GM12878 (cell line): ENCODE results near the gene ZFP64. TPM values are rescaled to one million over a fixed set of nuclear protein-coding genes. Genes with fewer than 3 reads are reported as not detected.
"Not testable (repeated sequence)": the region's sequence is repeated elsewhere in the genome, so short reads cannot be mapped to it uniquely, and the experiment has no call there.

Source experiments
- ATAC-seq: fragments of 200-7000 bp; cut with Tn5 transposase; 3 replicates; pipeline ENCODE4 v1.9.1; 2020; ENCODE audit warnings: mild to moderate bottlenecking, moderate library complexity
- BruUV-seq: library from RNA; stranded (reverse); fragments of 400-500 nt; replicated peaks from 2 replicates; lab custom pipeline; 2021; lab: Mats Ljungman, UMichigan
- CTCF ChIA-PET: fragments of 300-600 bp; sonication (Branson Sonifier 250); formaldehyde crosslinking; extraction: SDS; loops from one replicate; lab custom pipeline; 2021; ENCODE audit warnings: inconsistent platforms; lab: Yijun Ruan, JAX
- POLR2A ChIA-PET: fragments of 350-600 bp; formaldehyde crosslinking; extraction: SDS; loops from one replicate; lab custom pipeline; 2021; ENCODE audit warnings: inconsistent platforms; lab: Charles Lee
- RAD21 ChIA-PET: fragments of 300-600 bp; sonication (Branson Sonifier 250); formaldehyde crosslinking; loops from one replicate; lab custom pipeline; 2023; ENCODE audit warnings: antibody characterized with exemption; ENCODE audit not compliant: unreplicated experiment; lab: Charles Lee
- SMC1A ChIA-PET: fragments of 300-600 bp; sonication (Branson Sonifier 250); formaldehyde crosslinking; loops from one replicate; lab custom pipeline; 2023; ENCODE audit not compliant: unreplicated experiment, uncharacterized antibody; lab: Charles Lee
- DNase-seq: peaks from one replicate; pipeline ENCODE4 v3.0.0-alpha.2; 2011; ENCODE audit warnings: low read depth, low spot score
- FAIRE-seq: peaks from 3 replicates; lab custom pipeline; 2011; peaks lifted over from hg19 to GRCh38; lab: Jason Lieb, UNC
- H2AFZ ChIP-seq: 2 replicates; pipeline ENCODE4 v1.6.0; 2011; ENCODE audit warnings: low read depth, low read length, control low read depth; ENCODE audit not compliant: control insufficient read depth
- H3K27ac ChIP-seq: 2 replicates; pipeline ENCODE4 v1.5.1; 2011; ENCODE audit warnings: control low read depth; ENCODE audit not compliant: control insufficient read depth, insufficient read depth
- H3K27me3 ChIP-seq, 2 experiments: replicated peaks in 1 of 2; 2 replicates each; pipeline versions ENCODE4 v1.6.0 to v1.6.1; 2011; ENCODE audit warnings: low read length in 1 of 2; ENCODE audit not compliant: control insufficient read depth in 2 of 2, insufficient read depth in 2 of 2
- H3K36me3 ChIP-seq, 2 experiments: 2 replicates each; pipeline ENCODE4 v1.5.1; 2011; ENCODE audit warnings: low read length in 1 of 2; ENCODE audit not compliant: control insufficient read depth in 2 of 2, insufficient read depth in 2 of 2
- H3K4me1 ChIP-seq: 2 replicates; pipeline ENCODE4 v1.6.1; 2011; ENCODE audit warnings: mild to moderate bottlenecking, low read length, moderate library complexity, mixed read lengths; ENCODE audit not compliant: control insufficient read depth, insufficient read depth
- H3K4me2 ChIP-seq: 2 replicates; pipeline ENCODE4 v1.6.0; 2011; ENCODE audit warnings: control low read depth; ENCODE audit not compliant: control insufficient read depth, insufficient read depth
- H3K4me3 ChIP-seq: fragments of 200-600 bp; sonication (generic); 2 replicates; pipeline ENCODE4 v1.5.1; 2016
- H3K79me2 ChIP-seq: 2 replicates; pipeline ENCODE4 v1.6.0; 2011; ENCODE audit warnings: low read length; ENCODE audit not compliant: control insufficient read depth, insufficient read depth
- H3K9ac ChIP-seq: 2 replicates; pipeline ENCODE4 v1.8.0; 2011; ENCODE audit warnings: low read length, control low read depth, mixed read lengths; ENCODE audit not compliant: control insufficient read depth, insufficient read depth
- H3K9me3 ChIP-seq: replicated peaks from 3 replicates; pipeline ENCODE4 v1.5.1; 2011; ENCODE audit warnings: mild to moderate bottlenecking, low read length; ENCODE audit not compliant: control insufficient read depth, insufficient read depth
- H4K20me1 ChIP-seq: 2 replicates; pipeline ENCODE4 v1.6.0; 2011; ENCODE audit not compliant: control insufficient read depth, insufficient read depth
- ATF2 ChIP-seq: IDR thresholded peaks from 2 replicates; pipeline ENCODE4 v1.6.1; 2012; ENCODE audit warnings: low read length, inconsistent platforms
- HSF1 ChIP-seq: fragments of 150-350 bp; IDR thresholded peaks from 2 replicates; pipeline ENCODE4 v1.6.1; 2014; ENCODE audit warnings: mild to moderate bottlenecking, low read depth, low read length
- IKZF2 ChIP-seq, 2 experiments: fragments of 450-650 bp; IDR thresholded peaks; 2 replicates each; pipeline ENCODE4 v1.6.1; 2017; ENCODE audit warnings: mild to moderate bottlenecking in 2 of 2, moderate library complexity in 2 of 2
- IRF3 ChIP-seq: fragments of 450-650 bp; IDR thresholded peaks from 2 replicates; pipeline ENCODE4 v1.6.1; 2014; ENCODE audit warnings: mild to moderate bottlenecking
- NR2C2 ChIP-seq: IDR thresholded peaks from 2 replicates; pipeline ENCODE4 v1.6.1; 2011; ENCODE audit warnings: borderline replicate concordance, low read depth; ENCODE audit not compliant: control insufficient read depth, insufficient read length
- SIN3A ChIP-seq: IDR thresholded peaks from 2 replicates; pipeline ENCODE4 v1.6.1; 2012; ENCODE audit warnings: low read depth, low read length, improper control_type of control experiment
- USF2 ChIP-seq: IDR thresholded peaks from 2 replicates; pipeline ENCODE4 v1.6.1; 2011; ENCODE audit warnings: low read depth, low read length, improper control_type of control experiment, borderline replicate concordance
- WRNIP1 ChIP-seq: IDR thresholded peaks from 2 replicates; pipeline ENCODE4 v1.6.1; 2011; ENCODE audit warnings: low read depth, low read length, improper control_type of control experiment, borderline replicate concordance
- ZNF24 ChIP-seq: fragments of 450-650 bp; IDR thresholded peaks from 2 replicates; pipeline ENCODE4 v1.6.1; 2017; ENCODE audit warnings: antibody characterized with exemption, mild to moderate bottlenecking
- WGBS: methylation state at CpG from one replicate; pipeline ENCODE4 v1.1.6; 2016; ENCODE audit warnings: low lambda C conversion rate; ENCODE audit not compliant: insufficient replicate concordance, insufficient coverage; ENCODE audit errors: missing lambda C conversion rate; 5-methylcytosine and 5-hydroxymethylcytosine counted together
- in situ Hi-C: fragments of 300-500 bp; cut with MboI; formaldehyde crosslinking; loops from 9 replicates; pipeline ENCODE4 v1.14.3; 2018; ENCODE audit warnings: mixed read lengths
- intact Hi-C: fragments of 100-400 bp; cut with micrococcal nuclease; formaldehyde crosslinking; loops from one replicate; pipeline ENCODE4 v1.14.2; 2022; ENCODE audit not compliant: unreplicated experiment
- polyA plus RNA-seq, 11 experiments: library from polyadenylated mRNA; depleted of rRNA in 4 of 11; unstranded in 6 of 11; stranded (reverse) in 5 of 11; fragments of >200 nt; fragmentation: Nextera tagmentation in 4 of 11; fragmentation: Illumina TruSeq in 1 of 11; extraction: Ambion mirVana in 4 of 11; extraction: Trizol in 1 of 11; gene quantifications; 1 replicate in 1 of 11; 2 replicates in 10 of 11; pipeline versions ENCODE4 v1.2.1 to v1.2.3, GENCODE V29; 2011 to 2016; ENCODE audit warnings: inconsistent platforms in 2 of 11, missing spikeins in 2 of 11, low read depth in 1 of 11
- total RNA-seq, 4 experiments: library from RNA; depleted of rRNA in 3 of 4; stranded (reverse); fragments of >200 nt in 3 of 4; fragmentation: Illumina TruSeq in 1 of 4; extraction: Trizol in 1 of 4; gene quantifications; 2 replicates each; pipeline versions ENCODE4 v1.2.1 to v1.2.3, GENCODE V29; 2013 to 2021

ZFP64 gene
- total and polyA plus RNA-seq, 10 of the 15 experiments (the other 5 are each of a cell fraction or from before 2014, with no cell fraction given): 2.3 to 21.8 (median 11.8) TPM

- TF ChIP-seq HSF1 (no peak), WRNIP1 (no peak), IKZF2 (IDR thresholded peaks at IDR 0.05) (no peak), NR2C2 (no peak), ZNF24 (no peak), USF2 (no peak), IRF3 (no peak), ATF2 (no peak), SIN3A (no peak)
These were observed 33.3 kb upstream of the ZFP64 start (continued) for GRCh38 chr20:52224920-52225319.

- H3K9me3 ChIP-seq, H3K27me3 ChIP-seq, intact Hi-C loops, H3K36me3 ChIP-seq, SMC1A ChIA-PET, H3K4me3 ChIP-seq, H3K9ac ChIP-seq, ATAC-seq, H3K4me1 ChIP-seq, FAIRE-seq, POLR2A ChIA-PET, BruUV-seq, H3K27ac ChIP-seq, DNase-seq, H3K79me2 ChIP-seq, H3K4me2 ChIP-seq, H2AFZ ChIP-seq, in situ Hi-C loops, H4K20me1 ChIP-seq, CTCF ChIA-PET: not testable (repeated sequence)
- WGBS: 64% methylated on average over 4 of the region's 4 CpGs
- RAD21 ChIA-PET: interaction anchor here (2.1 kb wide), 1 partner anchor 93 kb away, joined by 7 read pairs; no protein-coding TSS in a partner anchor
These were observed 29.8 kb upstream of the ZFP64 start for GRCh38 chr20:52221362-52221761.

GRCh38 chr20:52220891-52221290 lies 29.3 kb upstream of the ZFP64 start:
- H3K4me3 ChIP-seq, FAIRE-seq, in situ Hi-C loops, H3K36me3 ChIP-seq, SMC1A ChIA-PET, CTCF ChIA-PET, H3K27me3 ChIP-seq, BruUV-seq, intact Hi-C loops, H3K9ac ChIP-seq, H3K4me2 ChIP-seq, H2AFZ ChIP-seq, H3K27ac ChIP-seq, H3K4me1 ChIP-seq, H4K20me1 ChIP-seq, H3K79me2 ChIP-seq, H3K9me3 ChIP-seq, DNase-seq, ATAC-seq, POLR2A ChIA-PET: not testable (repeated sequence)
- RAD21 ChIA-PET: interaction anchor here (2.1 kb wide), 1 partner anchor 92 kb away, joined by 7 read pairs; no protein-coding TSS in a partner anchor
